ENCODE results near the gene CA9. TPM values are rescaled to one million over a fixed set of nuclear protein-coding genes. Genes with fewer than 3 reads are reported as not detected.

CA9 gene
- total RNA-seq, 1 experiment from 2014 or later: not detected

DNA sequence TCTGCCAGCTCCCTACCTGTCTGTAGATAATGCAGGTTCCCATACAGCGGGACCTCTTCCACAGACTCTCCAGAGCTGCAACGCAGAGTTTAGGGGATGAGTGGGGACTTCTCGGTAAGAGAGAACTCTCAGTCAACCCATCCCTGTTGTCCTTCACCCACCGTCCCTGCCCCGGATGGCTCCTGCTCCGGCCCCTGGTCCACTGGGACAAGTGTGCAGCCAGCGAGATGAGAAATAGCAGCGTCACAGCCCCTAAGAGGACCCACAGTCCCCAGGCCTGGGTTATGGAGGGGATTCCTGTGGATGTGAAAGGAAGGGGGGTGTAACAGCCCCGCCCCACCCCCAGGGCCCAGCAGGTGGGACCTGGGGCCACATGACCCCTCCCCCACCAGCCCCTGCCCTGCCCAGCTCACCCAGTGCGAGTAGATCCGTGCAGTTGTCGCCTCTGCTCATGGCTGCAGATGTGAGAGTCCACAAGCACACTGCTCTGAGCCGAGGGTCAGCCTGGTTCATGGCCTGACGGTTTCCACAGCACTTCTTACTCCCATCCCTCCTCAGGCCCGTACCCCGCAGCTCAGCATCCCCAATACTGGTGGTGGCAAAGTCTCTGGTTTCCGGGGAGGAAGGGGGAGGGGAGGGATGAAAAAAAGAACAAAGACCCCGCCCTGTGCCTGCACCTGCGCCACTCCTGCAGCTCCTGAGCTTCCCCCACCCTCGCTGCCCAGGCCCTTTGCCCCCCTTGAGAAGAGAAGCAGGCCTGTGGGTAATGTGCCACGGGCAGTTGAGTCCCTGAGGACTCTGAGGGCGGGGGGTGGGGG is 23.2 kb upstream of the CA9 start, which contains the start of gene SIT1:
Gene SIT1 (minus strand): TSS at position 591 of the 818 bp plus-strand sequence. CDS start 78 bp downstream, at position 513.
- DNase-seq: no peak
- POLR2A ChIA-PET: no interaction called here

GRCh38 chr9:35651956-35652828 is 21.5 kb upstream of the CA9 start:
- peaks cover 9% of the 10 kb centered on the region for H3K4me1 Mint-ChIP-seq (ENCODE audit: low read depth, unreplicated experiment)

More for the DNA sequence above, 23.2 kb upstream of the CA9 start, which contains the start of gene SIT1:
- intact Hi-C loops (cut with micrococcal nuclease; ENCODE audit: unreplicated experiment): no loop called here
- H3K36me3 Mint-ChIP-seq (ENCODE audit: insufficient read depth, unreplicated experiment): peaks cover 7% of the 10 kb centered on the region
- Histone ChIP-seq H3K9me3 (no peaks in the 10 kb centered on the region), H3K4me3 (ENCODE audit: low read depth, low read length) (no peak within 1 kb of the TSS), H3K27me3 (replicated peaks; ENCODE audit: control insufficient read depth, insufficient read depth, low read length) (no peaks in the 10 kb centered on the region), H3K36me3 (ENCODE audit: control insufficient read depth, insufficient read depth, low read length) (no peaks in the 10 kb centered on the region), H3K4me1 (peaks cover 5% of the 10 kb centered on the region; the same call in 1 of the 2 replicates)
- CTCF ChIA-PET: interaction anchor here (1.2 kb wide), 1 partner anchor 7 kb away, joined by 3 read pairs; the partner anchor contains the start of genes CCDC107 and RMRP
- no peaks in the 10 kb centered on the region for H3K27me3 Mint-ChIP-seq (ENCODE audit: insufficient read depth, unreplicated experiment)
- H3K4me1 Mint-ChIP-seq (ENCODE audit: low read depth, unreplicated experiment): peaks cover 10% of the 10 kb centered on the region
- no TSS peak for BruUV-seq (replicated peaks)
- no peak within 1 kb of the TSS for H3K27ac Mint-ChIP-seq (ENCODE audit: unreplicated experiment)
- no peaks in the 10 kb centered on the region for H3K9me3 Mint-ChIP-seq (ENCODE audit: unreplicated experiment)
- TF ChIP-seq CTCF (IDR thresholded peaks at IDR 0.05; ENCODE audit: insufficient read depth in 1 of 2, low read depth in 1 of 2, low read length in 1 of 2, severe bottlenecking in 1 of 2, unreplicated experiment in 1 of 2): no peak
- H3K4me3 Mint-ChIP-seq (ENCODE audit: unreplicated experiment): no peak within 1 kb of the TSS

More at GRCh38 chr9:35651956-35652828, 21.5 kb upstream of the CA9 start:
- no peak for DNase-seq
- Mint-ChIP-seq H3K36me3 (ENCODE audit: insufficient read depth, unreplicated experiment) (peaks cover under 1% of the 10 kb centered on the region), H3K9me3 (ENCODE audit: unreplicated experiment) (no peaks in the 10 kb centered on the region), H3K27ac (ENCODE audit: unreplicated experiment) (no peak overlapping the region), H3K27me3 (ENCODE audit: insufficient read depth, unreplicated experiment) (no peaks in the 10 kb centered on the region), H3K4me3 (ENCODE audit: unreplicated experiment) (no peak overlapping the region)
- CTCF ChIA-PET: no interaction called here
- no peaks in the 10 kb centered on the region for H3K36me3 ChIP-seq (ENCODE audit: control insufficient read depth, insufficient read depth, low read length)
- TF ChIP-seq CTCF (IDR thresholded peaks at IDR 0.05; ENCODE audit: insufficient read depth in 1 of 2, low read depth in 1 of 2, low read length in 1 of 2, severe bottlenecking in 1 of 2, unreplicated experiment in 1 of 2): no peak
- no peaks in the 10 kb centered on the region for H3K9me3 ChIP-seq
- H3K27me3 ChIP-seq (replicated peaks; ENCODE audit: control insufficient read depth, insufficient read depth, low read length): no peaks in the 10 kb centered on the region
- POLR2A ChIA-PET: no interaction called here
- H3K4me1 ChIP-seq: peaks cover 9% of the 10 kb centered on the region; the same call in 1 of the 2 replicates
- no peak overlapping the region for H3K4me3 ChIP-seq (ENCODE audit: low read depth, low read length)
- intact Hi-C loops (cut with micrococcal nuclease; ENCODE audit: unreplicated experiment): no loop called here
- no TSS peak for BruUV-seq (replicated peaks)
